ENCODE results near the gene GRAMD1B. TPM values are rescaled to one million over a fixed set of nuclear protein-coding genes. Genes with fewer than 3 reads are reported as not detected.

Gene GRAMD1B
- total RNA-seq, 4 donors from 2014 or later, result 2.1 to 7.8 (median 3.2) TPM

GRCh38 chr11:123611698-123612097 lies 181.6 kb downstream of the GRAMD1B start:
- Histone ChIP-seq H3K27ac (no peak overlapping the region), H3K9me3 (no peaks in the 10 kb centered on the region), H3K4me1 (peaks cover 3 to 7% of the 10 kb centered on the region in 2 donors), H3K27me3 (no peaks in the 10 kb centered on the region), H3K36me3 (peaks cover 0 to 35% of the 10 kb centered on the region in 2 donors), H3K4me3 (no peak overlapping the region)
- ATAC-seq, result no peak
- TF ChIP-seq CTCF (IDR thresholded peaks at IDR 0.05 in 4 of 5, conservative IDR thresholded peaks at IDR 0.05 in 1 of 5) (no peak), POLR2A (IDR thresholded peaks at IDR 0.05) (no peak)
- in situ Hi-C loops (cut with MboI; ENCODE audit: low sequenced_read_pairs in 4 of 4), result no loop called here
- DNase-seq, result no peak
- intact Hi-C loops (cut with DNase I; ENCODE audit: low total_unique reads), result no loop called here

DNA sequence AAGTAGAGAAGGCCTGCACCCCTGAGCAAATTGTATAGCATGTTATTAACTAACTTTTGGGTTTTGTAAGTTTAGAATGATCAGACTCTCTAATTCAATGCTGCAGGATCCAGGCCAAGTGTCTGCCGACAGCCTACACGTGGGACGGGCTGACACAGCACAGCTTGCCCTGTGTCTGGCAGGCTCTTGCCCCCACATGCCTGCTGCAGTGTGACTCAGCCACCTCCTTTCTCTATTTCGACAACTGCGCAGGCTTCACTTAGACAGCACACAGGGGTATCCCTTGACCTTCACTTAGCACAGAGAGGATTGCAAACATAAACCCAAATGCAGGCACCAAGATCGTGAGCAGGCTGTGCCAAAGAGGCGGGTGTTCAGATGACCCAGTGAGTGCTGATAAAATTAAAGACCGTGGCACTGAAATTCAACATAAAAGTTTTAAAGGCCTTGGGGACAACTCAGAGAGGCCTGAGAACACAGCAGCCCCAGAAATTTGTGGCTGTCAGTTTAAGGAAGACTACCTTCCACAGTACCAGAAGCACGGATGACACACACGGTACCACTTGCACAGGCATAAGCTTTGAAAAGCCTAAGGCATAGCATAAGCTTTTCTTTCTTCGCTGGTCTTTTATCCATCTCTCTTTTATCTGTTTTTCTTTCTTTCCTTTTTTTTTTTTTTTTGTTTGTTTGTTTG lies 186.6 kb downstream of the GRAMD1B start:
- Histone ChIP-seq H3K27me3 (no peaks in the 10 kb centered on the region), H3K9me3 (no peaks in the 10 kb centered on the region), H3K4me1 (peaks cover 3 to 13% of the 10 kb centered on the region in 2 donors), H3K27ac (peak overlapping the region; percentile 74 to 83 (median 80)), H3K36me3 (peaks cover 0 to 9% of the 10 kb centered on the region in 2 donors), H3K4me3 (no peak overlapping the region)
- TF ChIP-seq CTCF (IDR thresholded peaks at IDR 0.05 in 4 of 5, conservative IDR thresholded peaks at IDR 0.05 in 1 of 5) (no peak), POLR2A (IDR thresholded peaks at IDR 0.05) (no peak)
- in situ Hi-C loops (cut with MboI; ENCODE audit: low sequenced_read_pairs in 4 of 4), result no loop called here
- peak; percentile 98 to 100 for ATAC-seq
- intact Hi-C loops (cut with DNase I; ENCODE audit: low total_unique reads), result no loop called here
- peak; percentile 81 to 88 for DNase-seq

DNA sequence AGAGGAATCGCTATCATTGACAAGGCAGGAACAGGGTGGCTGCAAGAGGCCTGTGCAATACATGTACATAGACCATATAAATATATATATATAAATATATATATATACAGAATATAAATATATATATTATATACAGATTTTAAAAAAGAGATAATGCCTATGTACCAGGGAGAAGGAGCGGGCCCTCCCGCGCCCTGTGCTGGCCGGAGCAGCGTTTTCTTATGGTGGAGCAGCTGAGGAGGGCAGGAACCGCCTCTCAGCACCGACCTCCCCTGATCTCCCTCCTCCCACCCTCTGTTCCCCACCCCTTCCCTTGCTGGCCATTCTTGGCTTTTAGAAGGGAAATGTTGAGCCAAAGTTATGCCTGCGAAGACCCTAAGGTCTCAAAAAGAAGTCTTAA lies 192.5 kb downstream of the GRAMD1B start:
- Histone ChIP-seq H3K4me1 (no peaks in the 10 kb centered on the region), H3K36me3 (no peaks in the 10 kb centered on the region), H3K27me3 (no peaks in the 10 kb centered on the region), H3K9me3 (no peaks in the 10 kb centered on the region), H3K27ac (no peak overlapping the region), H3K4me3 (no peak overlapping the region)
- intact Hi-C loops (cut with DNase I; ENCODE audit: low total_unique reads) (no loop called here), in situ Hi-C loops (cut with MboI; ENCODE audit: low sequenced_read_pairs in 4 of 4) (no loop called here)
- no peak for TF ChIP-seq CTCF (IDR thresholded peaks at IDR 0.05 in 4 of 5, conservative IDR thresholded peaks at IDR 0.05 in 1 of 5)
- no peak for TF ChIP-seq POLR2A (IDR thresholded peaks at IDR 0.05)
- DNase-seq (no peak), ATAC-seq (no peak)

GRCh38 chr11:123624974-123625373 lies 194.9 kb downstream of the GRAMD1B start:
- no peak overlapping the region for H3K27ac ChIP-seq
- H3K36me3 ChIP-seq, result no peaks in the 10 kb centered on the region
- intact Hi-C loops (cut with DNase I; ENCODE audit: low total_unique reads), result no loop called here
- ATAC-seq, result no peak
- DNase-seq, result no peak
- in situ Hi-C loops (cut with MboI; ENCODE audit: low sequenced_read_pairs in 4 of 4), result no loop called here
- no peaks in the 10 kb centered on the region for H3K27me3 ChIP-seq
- TF ChIP-seq POLR2A (IDR thresholded peaks at IDR 0.05), result no peak
- no peak for TF ChIP-seq CTCF (IDR thresholded peaks at IDR 0.05 in 4 of 5, conservative IDR thresholded peaks at IDR 0.05 in 1 of 5)
- H3K4me3 ChIP-seq, result no peak overlapping the region
- peaks cover 2 to 5% of the 10 kb centered on the region in 2 donors for H3K4me1 ChIP-seq
- no peaks in the 10 kb centered on the region for H3K9me3 ChIP-seq

Measured in gastrocnemius medialis (tissue), 4 donors.